Fibroblast of the aortic adventitia (primary cell): ENCODE data around the gene SCN8A. TPM values are rescaled to one million over a fixed set of nuclear protein-coding genes. Genes with fewer than 3 reads are reported as not detected.

Source experiments
- DNase-seq: peaks from one replicate; pipeline ENCODE4 v3.0.0-alpha.2; 2010; ENCODE audit warnings: low read depth
- H3K4me3 ChIP-seq: 2 replicates; pipeline ENCODE4 v1.5.1; 2011; ENCODE audit warnings: low read depth, mild to moderate bottlenecking, control low read depth, low read length, moderate library complexity
- CTCF ChIP-seq: IDR thresholded peaks from 2 replicates; pipeline ENCODE4 v1.5.1; 2011; ENCODE audit warnings: mild to moderate bottlenecking, low read length, control low read depth, inconsistent platforms; ENCODE audit not compliant: insufficient read depth
- total RNA-seq: library from RNA; depleted of rRNA; stranded (reverse); fragments of >200 nt; gene quantifications from 2 replicates; pipeline ENCODE4 v1.2.3, GENCODE V29; 2012; ENCODE audit warnings: low replicate concordance

SCN8A gene
- total RNA-seq, 1 donor: 7.9 TPM

GRCh38 chr12:51833448-51834227 is 242.6 kb downstream of the SCN8A start:
- TF ChIP-seq CTCF: no peak
- H3K4me3 ChIP-seq: no peak overlapping the region
- no peak for DNase-seq

GRCh38 chr12:51834411-51834810 is 243.4 kb downstream of the SCN8A start:
- no peak for DNase-seq
- no peak overlapping the region for H3K4me3 ChIP-seq
- TF ChIP-seq CTCF: no peak

- no peak for DNase-seq
- TF ChIP-seq CTCF: no peak
- H3K4me3 ChIP-seq: no peak overlapping the region
Measured at GRCh38 chr12:51836041-51836826, 245.2 kb downstream of the SCN8A start.

- no peak for DNase-seq
- no peak for TF ChIP-seq CTCF
Measured at GRCh38 chr12:51836827-51837173, 245.8 kb downstream of the SCN8A start.

GRCh38 chr12:51837286-51837685 is 246.3 kb downstream of the SCN8A start:
- no peak for TF ChIP-seq CTCF
- H3K4me3 ChIP-seq: no peak overlapping the region
- no peak for DNase-seq

More at GRCh38 chr12:51836827-51837173, 245.8 kb downstream of the SCN8A start:
- no peak overlapping the region for H3K4me3 ChIP-seq

GRCh38 chr12:51838036-51838435 is 247.0 kb downstream of the SCN8A start:
- H3K4me3 ChIP-seq: no peak overlapping the region
- TF ChIP-seq CTCF: no peak
- no peak for DNase-seq
